HL-60/S4 (cell line): ENCODE measurements around the gene UPK3A.
"Not testable (repeated sequence)": the region's sequence is repeated elsewhere in the genome, so short reads cannot be mapped to it uniquely, and the experiment has no call there.

Source experiments
- in situ Hi-C: fragments of 300-500 bp; cut with MboI; formaldehyde crosslinking; loops from 2 replicates; pipeline ENCODE4 v1.14.3; 2022; ENCODE audit warnings: low sequenced_read_pairs

Gene UPK3A

GRCh38 chr22:45324311-45324711, 39.6 kb downstream of the UPK3A start:
- in situ Hi-C loops, result no loop called here

- in situ Hi-C loops, result not testable (repeated sequence)
Observed at GRCh38 chr22:45328261-45328660, 43.5 kb downstream of the UPK3A start.

DNA sequence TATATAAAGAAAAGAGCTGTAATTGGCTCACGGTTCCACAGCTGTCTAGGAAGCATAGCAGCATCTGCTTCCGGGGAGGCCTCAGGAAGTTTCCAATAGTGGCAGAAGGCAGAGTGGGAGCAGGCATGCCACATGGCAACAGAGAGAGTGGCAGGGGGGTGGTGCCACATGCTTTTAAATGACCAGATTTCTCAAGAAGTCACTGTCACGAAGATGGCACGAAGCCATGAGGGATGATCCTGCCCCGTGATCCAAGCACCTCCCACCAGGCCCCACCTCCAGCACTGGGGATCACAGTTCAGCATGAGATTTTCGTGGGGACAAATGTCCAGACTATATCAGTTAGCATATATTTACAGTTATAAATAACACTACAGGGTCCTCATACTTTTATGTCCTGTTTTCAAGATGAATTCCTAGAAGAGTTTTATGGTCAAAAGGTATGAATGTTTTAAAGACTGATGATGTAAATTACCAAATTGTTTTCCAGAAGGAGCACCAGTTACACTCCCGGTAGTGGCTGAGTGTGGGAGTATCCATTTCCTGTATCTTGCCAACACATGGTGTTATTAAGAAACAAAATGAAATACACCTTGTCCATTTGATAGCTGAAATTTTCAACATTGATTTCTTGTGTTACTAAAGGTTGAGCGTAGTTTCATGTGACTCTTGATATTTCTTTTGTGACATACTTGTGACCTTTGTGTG, 44.2 kb downstream of the UPK3A start:
- in situ Hi-C loops, result no loop called here

- in situ Hi-C loops, result no loop called here
Observed at GRCh38 chr22:45329530-45329936, 44.8 kb downstream of the UPK3A start.

DNA sequence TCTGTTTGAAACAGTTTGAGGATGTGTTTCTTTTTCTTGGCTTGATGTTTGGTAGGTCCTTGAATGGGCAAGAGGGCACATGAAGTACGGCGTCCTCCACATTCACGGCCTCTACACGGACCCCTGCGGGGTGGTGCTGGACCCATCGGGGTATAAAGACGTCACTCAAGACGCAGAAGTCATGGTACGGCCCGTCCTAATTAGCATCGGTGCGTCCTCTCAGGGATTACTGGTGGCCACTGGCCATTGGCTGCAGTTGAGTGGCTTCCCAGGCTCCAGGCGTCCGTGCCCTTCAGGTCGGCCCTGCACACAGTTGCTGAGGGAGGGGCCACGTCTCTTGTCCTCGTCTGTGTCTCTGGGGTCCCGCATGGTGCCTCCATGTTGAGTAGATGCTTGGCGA, 45.8 kb downstream of the UPK3A start:
- in situ Hi-C loops, result no loop called here

DNA sequence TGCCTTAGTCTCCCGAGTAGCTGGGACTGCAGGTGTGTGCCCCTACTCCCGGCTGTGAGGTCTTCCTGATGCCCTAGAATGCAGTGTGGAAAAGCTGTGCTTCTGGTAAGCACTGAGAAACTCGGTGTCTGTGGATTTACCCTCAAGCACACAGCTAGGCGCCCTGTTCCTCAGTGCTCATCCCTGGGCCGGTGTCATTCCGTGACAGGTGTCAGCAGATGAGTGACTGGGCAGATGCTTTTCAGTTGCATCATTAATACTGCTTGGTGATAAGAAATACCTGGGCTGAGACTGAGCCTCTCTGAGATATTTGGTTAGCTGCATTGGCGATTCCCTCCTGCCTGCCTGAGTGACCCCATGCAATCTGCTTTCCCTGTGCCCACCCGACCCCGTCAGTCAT, 46.7 kb downstream of the UPK3A start:
- in situ Hi-C loops, result no loop called here

GRCh38 chr22:45332001-45332400, 47.3 kb downstream of the UPK3A start:
- in situ Hi-C loops, result no loop called here

DNA sequence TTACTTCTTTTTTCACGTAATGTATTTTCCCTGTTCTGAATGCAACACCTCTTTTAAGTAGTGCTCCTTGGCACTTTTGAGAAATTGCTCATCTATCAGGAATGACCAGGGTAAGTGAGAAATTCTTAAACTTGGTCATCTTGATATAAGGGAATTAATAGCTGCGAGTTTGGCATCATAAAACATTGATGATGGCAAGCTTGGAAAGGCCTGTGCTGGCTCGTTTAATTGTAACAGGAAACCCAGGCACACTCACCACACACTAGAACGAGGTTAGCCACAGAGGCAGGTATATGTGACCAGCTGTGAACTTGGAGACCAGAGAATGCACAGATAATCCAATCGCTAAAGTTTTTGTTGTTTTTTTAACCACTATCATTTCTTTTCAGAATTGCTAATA, 49.3 kb downstream of the UPK3A start:
- in situ Hi-C loops, result no loop called here

DNA sequence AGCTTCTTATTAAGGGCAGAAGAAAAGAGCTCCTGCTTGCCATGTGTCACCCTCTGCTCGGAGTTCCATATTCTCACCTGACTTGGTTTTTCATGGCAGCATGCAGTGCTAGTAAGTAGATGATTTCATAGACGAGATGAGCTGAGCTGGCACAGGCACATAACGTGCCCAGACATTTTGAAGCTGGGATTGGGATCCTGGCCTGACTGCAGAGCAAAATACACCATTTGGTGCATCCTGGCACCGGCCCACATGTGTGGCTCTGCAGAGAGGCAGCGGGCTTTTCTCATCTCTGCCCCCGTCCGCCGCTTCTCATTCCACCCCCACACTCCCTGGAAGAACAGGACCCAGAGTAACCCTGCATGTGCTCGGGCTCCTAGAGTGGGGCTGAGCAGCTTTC, 49.8 kb downstream of the UPK3A start:
- in situ Hi-C loops, result no loop called here

- in situ Hi-C loops, result no loop called here
Observed at GRCh38 chr22:45335021-45335818, 50.5 kb downstream of the UPK3A start.

GRCh38 chr22:45335854-45336522, 51.2 kb downstream of the UPK3A start:
- in situ Hi-C loops, result no loop called here

- in situ Hi-C loops, result no loop called here
Observed at GRCh38 chr22:45336971-45337431, 52.3 kb downstream of the UPK3A start.

DNA sequence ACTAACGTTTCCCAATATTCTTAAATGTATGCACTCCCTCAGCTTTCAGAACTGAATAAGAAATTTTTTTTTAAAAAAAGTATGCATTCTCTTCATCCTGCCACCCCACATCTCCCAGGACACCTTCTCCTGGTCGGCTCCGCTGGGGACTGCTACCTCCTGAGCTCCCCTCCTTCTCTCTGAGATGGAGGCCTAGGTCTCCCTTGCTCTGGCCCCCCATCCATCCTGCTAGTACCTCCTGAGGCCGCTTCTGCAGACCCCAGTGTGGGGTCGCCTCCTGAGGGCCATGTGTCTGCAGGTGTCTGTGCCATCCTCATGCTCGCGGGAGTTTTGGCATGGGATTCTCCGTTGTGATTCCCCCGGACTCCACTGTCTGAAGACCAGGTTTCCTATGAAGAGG, 52.8 kb downstream of the UPK3A start:
- in situ Hi-C loops, result no loop called here

DNA sequence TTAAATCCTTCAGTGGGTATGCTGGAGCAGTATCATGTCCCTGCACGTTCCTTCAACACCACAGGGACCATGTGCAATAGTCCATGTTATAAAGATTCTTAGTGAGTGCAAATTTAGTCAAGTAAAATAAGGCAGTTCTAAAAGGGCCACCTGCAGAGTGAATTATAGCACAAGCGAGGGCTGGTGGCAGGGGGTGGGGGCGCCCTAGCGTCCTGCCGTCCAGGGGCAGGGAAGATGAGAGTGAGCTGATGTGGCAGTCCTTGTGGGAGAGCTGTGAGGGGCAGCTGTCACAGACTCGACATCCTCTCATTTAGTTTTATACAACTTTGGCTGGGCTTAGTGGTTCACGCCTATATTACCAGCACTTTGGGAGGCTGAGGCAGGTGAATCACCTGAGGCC, 54.0 kb downstream of the UPK3A start:
- in situ Hi-C loops, result no loop called here

- in situ Hi-C loops, result no loop called here
Observed at GRCh38 chr22:45340323-45340722, 55.6 kb downstream of the UPK3A start.

- in situ Hi-C loops, result no loop called here
Observed at GRCh38 chr22:45341498-45341897, 56.7 kb downstream of the UPK3A start.

DNA sequence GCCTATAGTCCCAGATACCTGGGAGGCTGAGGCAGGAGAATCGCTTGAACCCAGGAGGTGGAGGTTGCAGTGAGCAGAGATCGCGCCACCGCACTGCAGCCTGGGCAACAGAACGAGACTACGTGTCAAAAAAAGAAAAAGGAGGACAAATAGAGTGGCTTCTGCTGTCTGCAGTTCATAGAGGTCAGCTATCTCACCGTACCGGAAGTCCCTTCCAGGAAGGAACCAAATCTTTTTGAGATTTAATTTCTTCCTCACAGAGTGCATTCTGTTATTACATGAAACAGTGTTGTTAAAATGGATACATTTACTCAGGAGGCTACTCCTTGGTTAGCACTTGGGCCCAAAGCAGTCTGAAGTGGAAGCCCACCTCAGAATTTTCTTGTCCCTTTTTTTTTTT, 58.4 kb downstream of the UPK3A start:
- in situ Hi-C loops, result no loop called here

- in situ Hi-C loops, result no loop called here
Observed at GRCh38 chr22:45344334-45344733, 59.6 kb downstream of the UPK3A start.
